GM12878 (cell line): ENCODE measurements around the gene ALG1L2. TPM values are rescaled to one million over a fixed set of nuclear protein-coding genes. Genes with fewer than 3 reads are reported as not detected.

Experiments
- ATAC-seq: fragments of 200-7000 bp; cut with Tn5 transposase; 3 replicates; pipeline ENCODE4 v1.9.1; 2020; ENCODE audit warnings: mild to moderate bottlenecking, moderate library complexity
- BruUV-seq: library from RNA; stranded (reverse); fragments of 400-500 nt; replicated peaks from 2 replicates; lab custom pipeline; 2021; lab: Mats Ljungman, UMichigan
- CTCF ChIA-PET: fragments of 300-600 bp; sonication (Branson Sonifier 250); formaldehyde crosslinking; extraction: SDS; loops from one replicate; lab custom pipeline; 2021; ENCODE audit warnings: inconsistent platforms; lab: Yijun Ruan, JAX
- POLR2A ChIA-PET: fragments of 350-600 bp; formaldehyde crosslinking; extraction: SDS; loops from one replicate; lab custom pipeline; 2021; ENCODE audit warnings: inconsistent platforms; lab: Charles Lee
- RAD21 ChIA-PET: fragments of 300-600 bp; sonication (Branson Sonifier 250); formaldehyde crosslinking; loops from one replicate; lab custom pipeline; 2023; ENCODE audit warnings: antibody characterized with exemption; ENCODE audit not compliant: unreplicated experiment; lab: Charles Lee
- SMC1A ChIA-PET: fragments of 300-600 bp; sonication (Branson Sonifier 250); formaldehyde crosslinking; loops from one replicate; lab custom pipeline; 2023; ENCODE audit not compliant: unreplicated experiment, uncharacterized antibody; lab: Charles Lee
- DNase-seq: peaks from one replicate; pipeline ENCODE4 v3.0.0-alpha.2; 2011; ENCODE audit warnings: low read depth, low spot score
- FAIRE-seq: peaks from 3 replicates; lab custom pipeline; 2011; peaks lifted over from hg19 to GRCh38; lab: Jason Lieb, UNC
- H2AFZ ChIP-seq: 2 replicates; pipeline ENCODE4 v1.6.0; 2011; ENCODE audit warnings: low read depth, low read length, control low read depth; ENCODE audit not compliant: control insufficient read depth
- H3K27ac ChIP-seq: 2 replicates; pipeline ENCODE4 v1.5.1; 2011; ENCODE audit warnings: control low read depth; ENCODE audit not compliant: control insufficient read depth, insufficient read depth
- H3K27me3 ChIP-seq, 2 experiments: replicated peaks in 1 of 2; 2 replicates each; pipeline versions ENCODE4 v1.6.0 to v1.6.1; 2011; ENCODE audit warnings: low read length in 1 of 2; ENCODE audit not compliant: control insufficient read depth in 2 of 2, insufficient read depth in 2 of 2
- H3K36me3 ChIP-seq, 2 experiments: 2 replicates each; pipeline ENCODE4 v1.5.1; 2011; ENCODE audit warnings: low read length in 1 of 2; ENCODE audit not compliant: control insufficient read depth in 2 of 2, insufficient read depth in 2 of 2
- H3K4me1 ChIP-seq: 2 replicates; pipeline ENCODE4 v1.6.1; 2011; ENCODE audit warnings: mild to moderate bottlenecking, low read length, moderate library complexity, mixed read lengths; ENCODE audit not compliant: control insufficient read depth, insufficient read depth
- H3K4me2 ChIP-seq: 2 replicates; pipeline ENCODE4 v1.6.0; 2011; ENCODE audit warnings: control low read depth; ENCODE audit not compliant: control insufficient read depth, insufficient read depth
- H3K4me3 ChIP-seq: fragments of 200-600 bp; sonication (generic); 2 replicates; pipeline ENCODE4 v1.5.1; 2016
- H3K79me2 ChIP-seq: 2 replicates; pipeline ENCODE4 v1.6.0; 2011; ENCODE audit warnings: low read length; ENCODE audit not compliant: control insufficient read depth, insufficient read depth
- H3K9ac ChIP-seq: 2 replicates; pipeline ENCODE4 v1.8.0; 2011; ENCODE audit warnings: low read length, control low read depth, mixed read lengths; ENCODE audit not compliant: control insufficient read depth, insufficient read depth
- H3K9me3 ChIP-seq: replicated peaks from 3 replicates; pipeline ENCODE4 v1.5.1; 2011; ENCODE audit warnings: mild to moderate bottlenecking, low read length; ENCODE audit not compliant: control insufficient read depth, insufficient read depth
- H4K20me1 ChIP-seq: 2 replicates; pipeline ENCODE4 v1.6.0; 2011; ENCODE audit not compliant: control insufficient read depth, insufficient read depth
- BHLHE40 ChIP-seq, 2 experiments: fragments of 450-650 bp in 1 of 2; IDR thresholded peaks; 2 replicates each; pipeline ENCODE4 v1.6.1; 2011 to 2017; ENCODE audit warnings: low read depth in 2 of 2, borderline replicate concordance in 1 of 2, improper control_type of control experiment in 1 of 2, low read length in 1 of 2, mild to moderate bottlenecking in 1 of 2
- BMI1 ChIP-seq: fragments of 450-650 bp; IDR thresholded peaks from 2 replicates; pipeline ENCODE4 v1.6.1; 2016; ENCODE audit warnings: mild to moderate bottlenecking, moderate library complexity, borderline replicate concordance
- CEBPB ChIP-seq, 2 experiments: fragments of 150-350 bp in 1 of 2; IDR thresholded peaks; 2 replicates each; pipeline ENCODE4 v1.6.1; 2012 to 2014; ENCODE audit warnings: low read depth in 2 of 2, low read length in 2 of 2, borderline replicate concordance in 1 of 2, inconsistent platforms in 1 of 2
- CREB1 ChIP-seq: IDR thresholded peaks from 2 replicates; pipeline ENCODE4 v1.6.1; 2012; ENCODE audit warnings: low read depth, mild to moderate bottlenecking, inconsistent platforms
- CREM ChIP-seq: IDR thresholded peaks from 2 replicates; pipeline ENCODE4 v1.6.1; 2014; ENCODE audit warnings: antibody characterized with exemption, low read depth
- FOS ChIP-seq: IDR thresholded peaks from 3 replicates; pipeline ENCODE4 v1.6.1; 2011; ENCODE audit warnings: borderline replicate concordance; ENCODE audit not compliant: insufficient read length; ENCODE audit errors: extremely low read depth
- GABPA ChIP-seq: IDR thresholded peaks from 2 replicates; pipeline ENCODE4 v1.6.1; 2014; ENCODE audit warnings: antibody characterized with exemption, low read depth, mild to moderate bottlenecking, inconsistent platforms
- NRF1 ChIP-seq: conservative IDR thresholded peaks from 2 replicates; pipeline ENCODE4 v1.6.1; 2011; ENCODE audit warnings: mild to moderate bottlenecking, low read depth, low read length, improper control_type of control experiment
- POLR2A ChIP-seq: IDR thresholded peaks from 2 replicates; pipeline ENCODE4 v1.6.1; 2011; ENCODE audit warnings: low read depth, mild to moderate bottlenecking, low read length
- POLR2AphosphoS5 ChIP-seq: IDR thresholded peaks from 2 replicates; pipeline ENCODE4 v1.6.1; 2011; ENCODE audit warnings: mild to moderate bottlenecking, low read length, inconsistent platforms
- SIN3A ChIP-seq: IDR thresholded peaks from 2 replicates; pipeline ENCODE4 v1.6.1; 2012; ENCODE audit warnings: low read depth, low read length, improper control_type of control experiment
- SP1 ChIP-seq: IDR thresholded peaks from one replicate; pipeline ENCODE4 v1.6.1; 2011; ENCODE audit warnings: low read depth, low read length
- SPI1 ChIP-seq: IDR thresholded peaks from 2 replicates; pipeline ENCODE4 v1.6.1; 2011; ENCODE audit warnings: low read depth, mild to moderate bottlenecking, low read length, moderate library complexity, borderline replicate concordance; ENCODE audit not compliant: insufficient read depth
- TAF1 ChIP-seq: IDR thresholded peaks from 2 replicates; pipeline ENCODE4 v1.6.1; 2011; ENCODE audit warnings: mild to moderate bottlenecking, low read depth, low read length, borderline replicate concordance
- ZBTB40 ChIP-seq: fragments of 450-650 bp; IDR thresholded peaks from 2 replicates; pipeline ENCODE4 v1.6.1; 2016; ENCODE audit warnings: mild to moderate bottlenecking, moderate library complexity, borderline replicate concordance
- WGBS: methylation state at CpG from one replicate; pipeline ENCODE4 v1.1.6; 2016; ENCODE audit warnings: low lambda C conversion rate; ENCODE audit not compliant: insufficient replicate concordance, insufficient coverage; ENCODE audit errors: missing lambda C conversion rate; 5-methylcytosine and 5-hydroxymethylcytosine counted together
- in situ Hi-C: fragments of 300-500 bp; cut with MboI; formaldehyde crosslinking; loops from 9 replicates; pipeline ENCODE4 v1.14.3; 2018; ENCODE audit warnings: mixed read lengths
- intact Hi-C: fragments of 100-400 bp; cut with micrococcal nuclease; formaldehyde crosslinking; loops from one replicate; pipeline ENCODE4 v1.14.2; 2022; ENCODE audit not compliant: unreplicated experiment
- polyA plus RNA-seq, 11 experiments: library from polyadenylated mRNA; depleted of rRNA in 4 of 11; unstranded in 6 of 11; stranded (reverse) in 5 of 11; fragments of >200 nt; fragmentation: Nextera tagmentation in 4 of 11; fragmentation: Illumina TruSeq in 1 of 11; extraction: Ambion mirVana in 4 of 11; extraction: Trizol in 1 of 11; gene quantifications; 1 replicate in 1 of 11; 2 replicates in 10 of 11; pipeline versions ENCODE4 v1.2.1 to v1.2.3, GENCODE V29; 2011 to 2016; ENCODE audit warnings: inconsistent platforms in 2 of 11, missing spikeins in 2 of 11, low read depth in 1 of 11
- total RNA-seq, 4 experiments: library from RNA; depleted of rRNA in 3 of 4; stranded (reverse); fragments of >200 nt in 3 of 4; fragmentation: Illumina TruSeq in 1 of 4; extraction: Trizol in 1 of 4; gene quantifications; 2 replicates each; pipeline versions ENCODE4 v1.2.1 to v1.2.3, GENCODE V29; 2013 to 2021
- TF ChIP-seq, protein P1 (sequence below): fragments of 450-650 bp; conservative IDR thresholded peaks from 2 replicates; pipeline ENCODE4 v1.6.1; 2017; ENCODE audit warnings: mild to moderate bottlenecking, moderate library complexity

ALG1L2 gene
- total and polyA plus RNA-seq, 10 of the 15 experiments (the other 5 are each of a cell fraction or from before 2014, with no cell fraction given) = 0.09 to 0.31 (median 0.16) TPM; not detected in 6

DNA sequence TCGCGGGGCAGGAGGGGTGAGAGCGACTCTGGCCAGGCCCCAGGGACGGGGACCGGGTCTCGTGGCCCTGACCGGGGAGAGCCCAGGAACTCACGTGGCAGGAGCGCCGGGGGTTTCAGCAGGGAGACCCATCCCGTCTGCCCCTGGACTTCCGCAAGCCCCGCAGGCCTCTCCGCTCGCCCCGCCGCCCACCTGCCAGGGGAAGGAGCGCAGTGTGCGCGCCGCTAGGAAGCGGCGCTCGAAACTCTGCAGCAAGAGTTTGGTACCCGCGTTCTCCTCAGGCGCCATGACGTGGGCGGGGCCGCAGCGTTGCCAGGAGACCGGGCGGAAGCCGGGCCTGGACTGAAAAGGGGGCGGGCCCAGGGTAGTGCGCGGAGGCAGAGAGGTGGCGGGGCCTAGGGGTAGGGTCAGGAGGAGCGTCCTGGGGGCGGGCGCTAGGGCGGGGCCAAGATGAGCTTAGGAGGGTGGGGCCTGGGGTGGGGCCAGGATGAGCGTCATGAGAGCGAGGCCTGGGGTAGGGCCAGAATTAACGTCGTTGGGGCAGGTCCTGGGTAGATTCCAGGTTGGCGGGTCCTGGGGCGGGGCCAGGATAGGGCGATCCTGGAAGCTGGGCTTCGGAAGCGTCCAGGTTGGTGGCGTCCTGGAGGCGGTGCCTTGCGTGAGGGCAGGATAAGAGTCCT lies 29.7 kb downstream of the ALG1L2 start:
- no TSS peak for BruUV-seq
- WGBS = 2% methylated on average over 41 of the region's 54 CpGs
- H3K4me3 ChIP-seq = peak overlapping the region; percentile 85
- no peaks in the 10 kb centered on the region for H3K36me3 ChIP-seq
- FAIRE-seq (peak; percentile 61), ATAC-seq (peak; percentile 100), DNase-seq (peak; percentile 77)
- no peaks in the 10 kb centered on the region for H3K9me3 ChIP-seq
- no peaks in the 10 kb centered on the region for H4K20me1 ChIP-seq
- RAD21 ChIA-PET = interaction anchor here (1.0 to 1.4 kb wide), 3 partner anchors 13 to 171 kb away, joined by 3 to 10 read pairs (median 7); no protein-coding TSS in a partner anchor
- intact Hi-C loops (loop anchor here (2.0 kb wide), 1 partner anchor 19 kb away; no protein-coding TSS in a partner anchor), in situ Hi-C loops (no loop called here)
- no peaks in the 10 kb centered on the region for H3K4me1 ChIP-seq
- H3K27me3 ChIP-seq = no peaks in the 10 kb centered on the region
- POLR2A ChIA-PET = interaction anchor here (1.1 kb wide), 1 partner anchor 18 kb away, joined by 6 read pairs; no protein-coding TSS in a partner anchor
- peak overlapping the region; percentile 27 for H3K27ac ChIP-seq
- peak overlapping the region; percentile 32 for H3K9ac ChIP-seq
- SMC1A ChIA-PET = interaction anchor here (1.0 kb wide), 1 partner anchor 13 kb away, joined by 3 read pairs; no protein-coding TSS in a partner anchor
- H3K79me2 ChIP-seq = peaks cover 5% of the 10 kb centered on the region
- CTCF ChIA-PET = interaction anchor here (1.0 to 1.6 kb wide), 3 partner anchors 11 to 18 kb away, joined by 3 read pairs; no protein-coding TSS in a partner anchor
- peak overlapping the region; percentile 81 for H2AFZ ChIP-seq
- H3K4me2 ChIP-seq = peak overlapping the region; percentile 55; the same call in 1 of the 2 replicates
- TF ChIP-seq CEBPB (IDR thresholded peaks at IDR 0.05; ENCODE audit: borderline replicate concordance in 1 of 2, low read depth in 2 of 2, low read length in 2 of 2) = no peak
- TF ChIP-seq ZBTB40 = peak; percentile 26; the same call in 1 of the 2 replicates
- no peak for TF ChIP-seq FOS
- peak; percentile 44 to 81; a peak in 3 of 4 replicates for TF ChIP-seq BHLHE40 (IDR thresholded peaks at IDR 0.05; ENCODE audit: borderline replicate concordance in 1 of 2, low read depth in 2 of 2, low read length in 1 of 2)
- peak; percentile 57 for TF ChIP-seq POLR2A
- TF ChIP-seq BMI1 = peak; percentile 72; the same call in 1 of the 2 replicates
- TF ChIP-seq, protein P1, sequence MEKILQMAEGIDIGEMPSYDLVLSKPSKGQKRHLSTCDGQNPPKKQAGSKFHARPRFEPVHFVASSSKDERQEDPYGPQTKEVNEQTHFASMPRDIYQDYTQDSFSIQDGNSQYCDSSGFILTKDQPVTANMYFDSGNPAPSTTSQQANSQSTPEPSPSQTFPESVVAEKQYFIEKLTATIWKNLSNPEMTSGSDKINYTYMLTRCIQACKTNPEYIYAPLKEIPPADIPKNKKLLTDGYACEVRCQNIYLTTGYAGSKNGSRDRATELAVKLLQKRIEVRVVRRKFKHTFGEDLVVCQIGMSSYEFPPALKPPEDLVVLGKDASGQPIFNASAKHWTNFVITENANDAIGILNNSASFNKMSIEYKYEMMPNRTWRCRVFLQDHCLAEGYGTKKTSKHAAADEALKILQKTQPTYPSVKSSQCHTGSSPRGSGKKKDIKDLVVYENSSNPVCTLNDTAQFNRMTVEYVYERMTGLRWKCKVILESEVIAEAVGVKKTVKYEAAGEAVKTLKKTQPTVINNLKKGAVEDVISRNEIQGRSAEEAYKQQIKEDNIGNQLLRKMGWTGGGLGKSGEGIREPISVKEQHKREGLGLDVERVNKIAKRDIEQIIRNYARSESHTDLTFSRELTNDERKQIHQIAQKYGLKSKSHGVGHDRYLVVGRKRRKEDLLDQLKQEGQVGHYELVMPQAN = peak; percentile 82
- TF ChIP-seq GABPA = 0 out of 2 replicates have a peak, but pooled peaks have one; percentile 19
- peak; percentile 46; the same call in 1 of the 2 replicates for TF ChIP-seq POLR2AphosphoS5
- peak; percentile 64 for TF ChIP-seq SIN3A
- no peak for TF ChIP-seq NRF1
- peak; percentile 28; the same call in 1 of the 2 replicates for TF ChIP-seq CREM
- 0 out of 2 replicates have a peak, but pooled peaks have one; percentile 6 for TF ChIP-seq SPI1
- TF ChIP-seq TAF1 = peak; percentile 86; the same call in 1 of the 2 replicates
- peak; percentile 66; the same call in 1 of the 2 replicates for TF ChIP-seq CREB1
- peak; percentile 52 for TF ChIP-seq SP1
